NB4 (cell line): Measurements from ENCODE around the gene ZNF182.
"Not testable (repeated sequence)": the region's sequence is repeated elsewhere in the genome, so short reads cannot be mapped to it uniquely, and the experiment has no call there.

ENCODE experiments used
- DNase-seq: peaks from one replicate; pipeline ENCODE4 v3.0.0; 2010; ENCODE audit warnings: low read depth
- H3K4me3 ChIP-seq: one replicate; pipeline ENCODE4 v1.5.1; 2011; ENCODE audit warnings: mild to moderate bottlenecking, low read depth, low read length, moderate library complexity
- MYC ChIP-seq: IDR thresholded peaks from 2 replicates; pipeline ENCODE4 v1.6.1; 2011; ENCODE audit warnings: low read depth, low read length
- POLR2A ChIP-seq: IDR thresholded peaks from 2 replicates; pipeline ENCODE4 v1.6.1; 2011; ENCODE audit warnings: mild to moderate bottlenecking; ENCODE audit not compliant: insufficient read length; ENCODE audit errors: extremely low read depth
- TF ChIP-seq, protein P1 (sequence below): IDR thresholded peaks from 2 replicates; pipeline ENCODE4 v1.6.1; 2011; ENCODE audit warnings: low read depth, low read length
- TF ChIP-seq, protein P2 (sequence below): IDR thresholded peaks from one replicate; pipeline ENCODE4 v1.5.1; 2012; ENCODE audit warnings: low read depth, low read length

ZNF182 gene

DNA sequence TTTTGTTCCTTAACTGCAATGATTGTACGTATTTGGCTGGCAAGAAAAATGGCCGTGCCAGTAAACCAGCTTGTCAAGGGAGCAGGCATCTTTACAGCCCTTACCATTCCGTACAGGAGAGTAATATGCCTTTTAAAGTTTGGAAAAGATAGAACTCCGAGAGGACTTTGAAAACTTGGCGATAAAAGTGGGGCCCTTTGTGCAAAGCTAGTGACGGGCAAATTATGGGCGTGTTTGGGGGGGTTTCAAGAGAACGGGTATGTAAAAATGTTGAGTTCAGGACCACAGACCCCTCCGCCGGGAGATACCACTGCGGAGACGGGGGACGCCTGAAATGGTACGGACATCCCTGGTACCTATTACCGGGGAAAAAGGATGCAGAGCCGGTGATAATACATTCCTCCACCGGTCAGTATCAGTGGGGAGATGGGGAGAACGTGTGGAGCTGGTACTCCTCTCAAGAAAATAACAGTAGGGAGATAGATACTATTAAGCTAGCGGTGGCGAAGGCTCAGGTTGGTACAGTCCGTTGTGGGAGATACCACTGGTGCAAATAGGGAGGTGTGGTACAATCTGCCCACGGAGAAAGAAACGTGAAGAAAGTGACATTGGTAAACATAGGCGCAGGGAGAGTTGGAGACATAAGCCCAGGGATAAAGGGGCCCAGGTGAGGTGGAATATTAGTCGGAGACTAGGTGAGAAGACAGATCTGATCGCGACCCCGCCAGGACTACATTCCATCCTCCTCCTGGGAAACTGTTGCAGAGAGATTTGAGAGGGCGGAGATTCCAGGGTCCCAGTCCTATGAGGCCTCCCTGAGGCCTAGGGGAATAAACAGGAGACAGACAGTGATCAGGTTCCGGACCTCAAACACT lies 17.5 kb upstream of the ZNF182 start:
- DNase-seq: peak; percentile 84
- peak overlapping the region; percentile 76 for H3K4me3 ChIP-seq
- no peak for TF ChIP-seq POLR2A
- no peak for TF ChIP-seq MYC
- TF ChIP-seq, protein P1, sequence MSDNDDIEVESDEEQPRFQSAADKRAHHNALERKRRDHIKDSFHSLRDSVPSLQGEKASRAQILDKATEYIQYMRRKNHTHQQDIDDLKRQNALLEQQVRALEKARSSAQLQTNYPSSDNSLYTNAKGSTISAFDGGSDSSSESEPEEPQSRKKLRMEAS: no peak
- TF ChIP-seq, protein P2, sequence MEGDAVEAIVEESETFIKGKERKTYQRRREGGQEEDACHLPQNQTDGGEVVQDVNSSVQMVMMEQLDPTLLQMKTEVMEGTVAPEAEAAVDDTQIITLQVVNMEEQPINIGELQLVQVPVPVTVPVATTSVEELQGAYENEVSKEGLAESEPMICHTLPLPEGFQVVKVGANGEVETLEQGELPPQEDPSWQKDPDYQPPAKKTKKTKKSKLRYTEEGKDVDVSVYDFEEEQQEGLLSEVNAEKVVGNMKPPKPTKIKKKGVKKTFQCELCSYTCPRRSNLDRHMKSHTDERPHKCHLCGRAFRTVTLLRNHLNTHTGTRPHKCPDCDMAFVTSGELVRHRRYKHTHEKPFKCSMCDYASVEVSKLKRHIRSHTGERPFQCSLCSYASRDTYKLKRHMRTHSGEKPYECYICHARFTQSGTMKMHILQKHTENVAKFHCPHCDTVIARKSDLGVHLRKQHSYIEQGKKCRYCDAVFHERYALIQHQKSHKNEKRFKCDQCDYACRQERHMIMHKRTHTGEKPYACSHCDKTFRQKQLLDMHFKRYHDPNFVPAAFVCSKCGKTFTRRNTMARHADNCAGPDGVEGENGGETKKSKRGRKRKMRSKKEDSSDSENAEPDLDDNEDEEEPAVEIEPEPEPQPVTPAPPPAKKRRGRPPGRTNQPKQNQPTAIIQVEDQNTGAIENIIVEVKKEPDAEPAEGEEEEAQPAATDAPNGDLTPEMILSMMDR: no peak

DNA sequence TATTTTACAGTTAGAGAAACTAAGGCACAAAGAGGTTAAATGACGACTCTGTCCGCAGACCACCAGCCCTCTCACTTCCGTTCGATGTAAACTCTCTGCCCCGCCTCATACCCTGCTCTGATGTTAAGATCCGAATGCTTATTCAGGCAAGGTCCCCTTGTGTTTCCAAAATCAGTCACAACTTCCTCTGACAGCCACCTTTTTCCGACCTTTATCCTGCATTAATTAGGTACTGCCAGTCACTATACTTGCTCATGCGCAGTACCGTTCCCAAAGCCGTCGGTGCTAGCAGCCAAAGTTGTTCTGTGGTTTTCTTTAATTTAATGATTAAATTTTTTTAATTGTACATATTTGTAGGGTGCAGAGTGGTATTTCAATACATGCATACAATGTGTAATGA lies 16.7 kb upstream of the ZNF182 start:
- DNase-seq: not testable (repeated sequence)
- H3K4me3 ChIP-seq: peak overlapping the region; percentile 76

DNA sequence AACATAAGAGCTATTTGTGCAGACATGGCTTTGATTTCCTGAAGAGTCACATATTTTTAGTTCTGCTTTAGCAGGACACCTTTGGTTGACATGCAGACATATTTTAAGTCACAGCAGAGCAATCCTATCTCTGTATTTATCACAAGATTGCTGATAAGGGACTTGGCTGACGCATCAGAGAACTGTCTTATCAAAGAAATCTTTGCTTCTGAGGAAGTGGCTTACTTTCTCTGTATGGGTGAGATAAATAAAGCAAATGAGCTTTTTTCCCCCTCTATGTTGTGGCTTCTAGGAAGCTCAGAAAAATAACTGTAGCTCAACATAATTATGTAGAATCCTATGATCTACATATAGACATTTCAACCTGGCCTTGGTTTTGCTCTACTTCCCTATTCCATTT lies 16.1 kb upstream of the ZNF182 start:
- not testable (repeated sequence) for DNase-seq, H3K4me3 ChIP-seq

DNA sequence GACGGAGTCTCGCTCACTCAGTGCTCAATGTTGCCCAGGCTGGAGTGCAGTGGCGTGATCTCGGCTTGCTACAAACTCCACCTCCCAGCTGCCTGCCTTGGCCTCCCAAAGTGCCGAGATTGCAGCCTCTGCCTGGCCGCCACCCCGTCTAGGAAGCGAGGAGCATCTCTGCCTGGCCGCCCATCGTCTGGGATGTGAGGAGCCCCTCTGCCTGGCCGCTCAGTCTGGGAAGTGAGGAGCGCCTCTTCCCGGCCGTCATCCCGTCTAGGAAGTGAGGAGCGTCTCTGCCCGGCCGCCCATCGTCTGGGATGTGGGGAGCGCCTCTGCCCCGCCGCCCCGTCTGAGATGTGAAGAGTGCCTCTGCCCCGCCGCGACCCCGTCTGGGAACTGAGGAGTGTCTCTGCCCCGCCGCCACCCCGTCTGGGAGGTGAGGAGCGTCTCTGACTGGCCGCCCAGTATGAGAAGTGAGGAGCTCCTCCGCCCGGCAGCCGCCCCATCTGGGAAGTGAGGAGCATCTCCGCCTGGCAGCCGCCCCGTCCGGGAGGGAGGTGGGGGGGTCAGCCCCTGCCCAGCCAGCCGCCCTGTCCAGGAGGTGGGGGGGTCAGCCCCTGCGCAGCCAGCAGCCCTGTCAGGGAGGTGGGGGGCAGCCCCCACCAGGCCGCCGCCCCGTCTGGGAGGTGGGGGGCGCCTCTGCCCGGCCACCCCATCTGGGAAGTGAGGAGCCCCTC lies 13.0 kb upstream of the ZNF182 start:
- DNase-seq, H3K4me3 ChIP-seq: not testable (repeated sequence)

- H3K4me3 ChIP-seq, DNase-seq: not testable (repeated sequence)
Measured at GRCh38 chrX:48009445-48009960, 5.7 kb upstream of the ZNF182 start.

- H3K4me3 ChIP-seq, DNase-seq: not testable (repeated sequence)
Measured at GRCh38 chrX:48006688-48007087, 2.9 kb upstream of the ZNF182 start, which contains the start of gene SPACA5. TSS of gene SPACA5 (plus strand) at chrX:48006988. CDS start at chrX:48007803, 815 bp downstream.

- DNase-seq: peak; percentile 20
- TF ChIP-seq, protein P1: no peak
- TF ChIP-seq POLR2A: no peak
- TF ChIP-seq, protein P2: no peak
- no peak for TF ChIP-seq MYC
- peak overlapping the region; percentile 69 for H3K4me3 ChIP-seq
Measured at GRCh38 chrX:48003367-48003757, 427 bp downstream of the ZNF182 start.

GRCh38 chrX:48002929-48003328 lies 860 bp downstream of the ZNF182 start:
- TF ChIP-seq, protein P2: no peak
- TF ChIP-seq MYC (no peak), POLR2A (no peak)
- TF ChIP-seq, protein P1: no peak
- DNase-seq: no peak
- peak overlapping the region; percentile 69 for H3K4me3 ChIP-seq
